HG02970 (cell line): ENCODE data around the gene DLX6.

Experiments
- ATAC-seq: cut with Tn5 transposase; IDR thresholded peaks from one replicate; pipeline ENCODE4 v1.9.1; 2021; ENCODE audit warnings: mild to moderate bottlenecking, moderate library complexity, moderate number of reproducible peaks; ENCODE audit not compliant: unreplicated experiment, low FRiP score

DLX6 gene

GRCh38 chr7:97005183-97006054, at the start of gene DLX6:
Gene DLX6, plus strand, starts transcription at chr7:97005553. Its CDS starts 425 bp downstream, at chr7:97005978.
- ATAC-seq, result no peak

GRCh38 chr7:96959135-96959534, 46.2 kb upstream of the DLX6 start:
- ATAC-seq, result no peak

- no peak for ATAC-seq
Observed at GRCh38 chr7:96962221-96962885, 43.0 kb upstream of the DLX6 start.

- ATAC-seq, result no peak
Observed at GRCh38 chr7:96968981-96969380, 36.4 kb upstream of the DLX6 start.

- no peak for ATAC-seq
Observed at GRCh38 chr7:96970739-96971138, 34.6 kb upstream of the DLX6 start.

- ATAC-seq, result no peak
Observed at GRCh38 chr7:96973986-96974385, 31.4 kb upstream of the DLX6 start.

- ATAC-seq, result no peak
Observed at GRCh38 chr7:96976106-96976505, 29.2 kb upstream of the DLX6 start.

- ATAC-seq, result no peak
Observed at GRCh38 chr7:96977445-96977844, 27.9 kb upstream of the DLX6 start.

GRCh38 chr7:96979551-96980276, 25.6 kb upstream of the DLX6 start:
- ATAC-seq, result no peak

GRCh38 chr7:96982586-96982985, 22.8 kb upstream of the DLX6 start:
- no peak for ATAC-seq

- ATAC-seq, result no peak
Observed at GRCh38 chr7:96985992-96986391, 19.4 kb upstream of the DLX6 start.

- ATAC-seq, result no peak
Observed at GRCh38 chr7:96986901-96987300, 18.5 kb upstream of the DLX6 start.

GRCh38 chr7:96987719-96988118, 17.6 kb upstream of the DLX6 start:
- no peak for ATAC-seq

GRCh38 chr7:96989241-96989858, 16.0 kb upstream of the DLX6 start:
- ATAC-seq, result no peak

- ATAC-seq, result no peak
Observed at GRCh38 chr7:96989859-96990317, 15.5 kb upstream of the DLX6 start.

GRCh38 chr7:96991546-96992191, 13.7 kb upstream of the DLX6 start:
- ATAC-seq, result no peak

GRCh38 chr7:96992192-96993005, 13.0 kb upstream of the DLX6 start:
- ATAC-seq, result no peak

- ATAC-seq, result no peak
Observed at GRCh38 chr7:96993094-96993865, 12.1 kb upstream of the DLX6 start.

- ATAC-seq, result no peak
Observed at GRCh38 chr7:96993980-96994379, 11.4 kb upstream of the DLX6 start.
